HepG2 (cell line): Measurements from ENCODE around the gene MYL6. TPM values are rescaled to one million over a fixed set of nuclear protein-coding genes. Genes with fewer than 3 reads are reported as not detected.

Source experiments
- ATF7 ChIP-seq, 2 experiments: fragments of 450-650 bp in 1 of 2; sonication (generic) in 1 of 2; formaldehyde crosslinking in 1 of 2; IDR thresholded peaks; 2 replicates each; pipeline versions ENCODE4 v1.4.0 to v1.6.1; 2016 to 2020; ENCODE audit warnings: antibody characterized with exemption in 1 of 2, mild to moderate bottlenecking in 1 of 2, missing genetic modification reagents in 1 of 2
- HNF4A ChIP-seq: sonication (generic); formaldehyde crosslinking; IDR thresholded peaks from 2 replicates; pipeline ENCODE4 v1.4.0; 2020; ENCODE audit warnings: missing genetic modification reagents
- U2AF1 ChIP-seq: fragments of 200-400 bp; formaldehyde crosslinking; optimal IDR thresholded peaks from 2 replicates; pipeline ENCODE3; 2017; ENCODE audit warnings: mild to moderate bottlenecking, low read depth, low read length
- ZNF343 ChIP-seq: sonication (generic); formaldehyde crosslinking; IDR thresholded peaks from 2 replicates; pipeline ENCODE4 v1.4.0; 2020; ENCODE audit warnings: mild to moderate bottlenecking, missing genetic modification reagents
- polyA plus RNA-seq, 8 experiments: library from polyadenylated mRNA; depleted of rRNA in 3 of 8; stranded (reverse) in 7 of 8; unstranded in 1 of 8; fragments of >200 nt; fragmentation: Illumina TruSeq in 4 of 8; extraction: Trizol in 4 of 8; gene quantifications; 2 replicates each; pipeline versions ENCODE4 v1.2.1 to v1.2.3, GENCODE V29; 2011 to 2016; ENCODE audit warnings: low read depth in 4 of 8, missing spikeins in 1 of 8, mixed read lengths in 1 of 8; ENCODE audit not compliant: insufficient read depth in 1 of 8
- total RNA-seq, 5 experiments: library from RNA; depleted of rRNA; stranded (reverse); fragments of >200 nt; fragmentation: Illumina TruSeq; extraction: Trizol; gene quantifications; 2 replicates each; pipeline ENCODE4 v1.2.3, GENCODE V29; 2016; ENCODE audit warnings: low read depth in 1 of 5
- TF ChIP-seq, protein P1 (sequence below), 2 experiments: fragments of 450-650 bp in 1 of 2; sonication (generic) in 1 of 2; formaldehyde crosslinking in 1 of 2; IDR thresholded peaks; 2 replicates each; pipeline versions ENCODE4 v1.6.1 to v1.8.0; 2016 to 2022; ENCODE audit warnings: antibody characterized with exemption in 1 of 2, mild to moderate bottlenecking in 1 of 2, missing genetic modification reagents in 1 of 2
- TF ChIP-seq, protein P2 (sequence below): IDR thresholded peaks from 2 replicates; pipeline ENCODE4 v1.4.0; 2020; ENCODE audit warnings: mild to moderate bottlenecking, missing genetic modification reagents
- TF ChIP-seq, protein P3 (sequence below): sonication (generic); formaldehyde crosslinking; IDR thresholded peaks from 2 replicates; pipeline ENCODE4 v1.4.0; 2020; ENCODE audit warnings: mild to moderate bottlenecking, low read depth, missing genetic modification reagents

MYL6 gene
- total and polyA plus RNA-seq, 2 of the 13 experiments (the other 11 are each of a cell fraction or from before 2014, with no cell fraction given) = 1,127 to 1,192 TPM

DNA sequence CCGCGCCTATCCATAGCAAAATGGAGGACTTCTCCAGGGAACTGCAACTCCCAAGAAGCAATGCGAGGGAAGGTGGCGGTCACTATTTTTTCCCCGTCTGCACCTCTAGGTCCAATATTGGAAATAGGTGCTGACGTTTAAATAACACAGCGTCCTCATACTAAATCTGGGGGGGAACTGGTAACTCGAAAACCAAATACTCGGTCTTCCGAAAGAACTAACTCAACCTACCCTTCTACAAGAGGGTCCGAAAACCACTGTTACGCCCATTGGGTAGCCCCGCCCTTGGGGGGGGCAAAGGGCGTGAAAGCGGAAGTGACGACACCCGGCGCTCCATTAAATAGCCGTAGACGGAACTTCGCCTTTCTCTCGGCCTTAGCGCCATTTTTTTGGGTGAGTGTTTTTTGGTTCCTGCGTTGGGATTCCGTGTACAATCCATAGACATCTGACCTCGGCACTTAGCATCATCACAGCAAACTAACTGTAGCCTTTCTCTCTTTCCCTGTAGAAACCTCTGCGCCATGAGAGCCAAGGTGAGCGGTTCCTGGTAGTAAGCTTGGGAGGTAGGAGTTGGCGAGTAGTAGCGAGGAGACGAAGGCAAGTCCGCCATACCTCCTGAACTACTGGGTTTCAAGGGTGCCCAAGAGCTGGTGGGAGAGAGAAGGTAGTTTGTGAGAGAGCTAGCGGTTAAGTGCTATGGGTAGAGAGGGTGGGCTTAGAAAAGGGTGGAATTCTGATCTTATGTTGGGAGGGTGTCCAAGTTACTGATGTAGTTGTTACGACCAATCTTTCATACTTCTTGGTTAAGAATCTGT is 41.7 kb upstream of the MYL6 start, which contains the start of gene RPL41 (continued):
- TF ChIP-seq, protein P1, sequence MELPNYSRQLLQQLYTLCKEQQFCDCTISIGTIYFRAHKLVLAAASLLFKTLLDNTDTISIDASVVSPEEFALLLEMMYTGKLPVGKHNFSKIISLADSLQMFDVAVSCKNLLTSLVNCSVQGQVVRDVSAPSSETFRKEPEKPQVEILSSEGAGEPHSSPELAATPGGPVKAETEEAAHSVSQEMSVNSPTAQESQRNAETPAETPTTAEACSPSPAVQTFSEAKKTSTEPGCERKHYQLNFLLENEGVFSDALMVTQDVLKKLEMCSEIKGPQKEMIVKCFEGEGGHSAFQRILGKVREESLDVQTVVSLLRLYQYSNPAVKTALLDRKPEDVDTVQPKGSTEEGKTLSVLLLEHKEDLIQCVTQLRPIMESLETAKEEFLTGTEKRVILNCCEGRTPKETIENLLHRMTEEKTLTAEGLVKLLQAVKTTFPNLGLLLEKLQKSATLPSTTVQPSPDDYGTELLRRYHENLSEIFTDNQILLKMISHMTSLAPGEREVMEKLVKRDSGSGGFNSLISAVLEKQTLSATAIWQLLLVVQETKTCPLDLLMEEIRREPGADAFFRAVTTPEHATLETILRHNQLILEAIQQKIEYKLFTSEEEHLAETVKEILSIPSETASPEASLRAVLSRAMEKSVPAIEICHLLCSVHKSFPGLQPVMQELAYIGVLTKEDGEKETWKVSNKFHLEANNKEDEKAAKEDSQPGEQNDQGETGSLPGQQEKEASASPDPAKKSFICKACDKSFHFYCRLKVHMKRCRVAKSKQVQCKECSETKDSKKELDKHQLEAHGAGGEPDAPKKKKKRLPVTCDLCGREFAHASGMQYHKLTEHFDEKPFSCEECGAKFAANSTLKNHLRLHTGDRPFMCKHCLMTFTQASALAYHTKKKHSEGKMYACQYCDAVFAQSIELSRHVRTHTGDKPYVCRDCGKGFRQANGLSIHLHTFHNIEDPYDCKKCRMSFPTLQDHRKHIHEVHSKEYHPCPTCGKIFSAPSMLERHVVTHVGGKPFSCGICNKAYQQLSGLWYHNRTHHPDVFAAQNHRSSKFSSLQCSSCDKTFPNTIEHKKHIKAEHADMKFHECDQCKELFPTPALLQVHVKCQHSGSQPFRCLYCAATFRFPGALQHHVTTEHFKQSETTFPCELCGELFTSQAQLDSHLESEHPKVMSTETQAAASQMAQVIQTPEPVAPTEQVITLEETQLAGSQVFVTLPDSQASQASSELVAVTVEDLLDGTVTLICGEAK (IDR thresholded peaks at IDR 0.05) = peak; percentile 25; the same call in 1 of the 2 replicates
- TF ChIP-seq, protein P1 (CRISPR knock-in tag; IDR thresholded peaks at IDR 0.05) = peak; percentile 71
- TF ChIP-seq ATF7 (IDR thresholded peaks at IDR 0.05) = no peak
- peak; percentile 71; the same call in 1 of the 2 replicates for TF ChIP-seq ATF7 (CRISPR knock-in tag; IDR thresholded peaks at IDR 0.05)
- peak; percentile 79; the same call in 1 of the 2 replicates for TF ChIP-seq ZNF343 (CRISPR knock-in tag)
- peak; percentile 57 for TF ChIP-seq HNF4A (CRISPR knock-in tag)
- TF ChIP-seq, protein P2, sequence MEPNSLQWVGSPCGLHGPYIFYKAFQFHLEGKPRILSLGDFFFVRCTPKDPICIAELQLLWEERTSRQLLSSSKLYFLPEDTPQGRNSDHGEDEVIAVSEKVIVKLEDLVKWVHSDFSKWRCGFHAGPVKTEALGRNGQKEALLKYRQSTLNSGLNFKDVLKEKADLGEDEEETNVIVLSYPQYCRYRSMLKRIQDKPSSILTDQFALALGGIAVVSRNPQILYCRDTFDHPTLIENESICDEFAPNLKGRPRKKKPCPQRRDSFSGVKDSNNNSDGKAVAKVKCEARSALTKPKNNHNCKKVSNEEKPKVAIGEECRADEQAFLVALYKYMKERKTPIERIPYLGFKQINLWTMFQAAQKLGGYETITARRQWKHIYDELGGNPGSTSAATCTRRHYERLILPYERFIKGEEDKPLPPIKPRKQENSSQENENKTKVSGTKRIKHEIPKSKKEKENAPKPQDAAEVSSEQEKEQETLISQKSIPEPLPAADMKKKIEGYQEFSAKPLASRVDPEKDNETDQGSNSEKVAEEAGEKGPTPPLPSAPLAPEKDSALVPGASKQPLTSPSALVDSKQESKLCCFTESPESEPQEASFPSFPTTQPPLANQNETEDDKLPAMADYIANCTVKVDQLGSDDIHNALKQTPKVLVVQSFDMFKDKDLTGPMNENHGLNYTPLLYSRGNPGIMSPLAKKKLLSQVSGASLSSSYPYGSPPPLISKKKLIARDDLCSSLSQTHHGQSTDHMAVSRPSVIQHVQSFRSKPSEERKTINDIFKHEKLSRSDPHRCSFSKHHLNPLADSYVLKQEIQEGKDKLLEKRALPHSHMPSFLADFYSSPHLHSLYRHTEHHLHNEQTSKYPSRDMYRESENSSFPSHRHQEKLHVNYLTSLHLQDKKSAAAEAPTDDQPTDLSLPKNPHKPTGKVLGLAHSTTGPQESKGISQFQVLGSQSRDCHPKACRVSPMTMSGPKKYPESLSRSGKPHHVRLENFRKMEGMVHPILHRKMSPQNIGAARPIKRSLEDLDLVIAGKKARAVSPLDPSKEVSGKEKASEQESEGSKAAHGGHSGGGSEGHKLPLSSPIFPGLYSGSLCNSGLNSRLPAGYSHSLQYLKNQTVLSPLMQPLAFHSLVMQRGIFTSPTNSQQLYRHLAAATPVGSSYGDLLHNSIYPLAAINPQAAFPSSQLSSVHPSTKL (CRISPR knock-in tag) = peak; percentile 52; the same call in 1 of the 2 replicates
- TF ChIP-seq, protein P3, sequence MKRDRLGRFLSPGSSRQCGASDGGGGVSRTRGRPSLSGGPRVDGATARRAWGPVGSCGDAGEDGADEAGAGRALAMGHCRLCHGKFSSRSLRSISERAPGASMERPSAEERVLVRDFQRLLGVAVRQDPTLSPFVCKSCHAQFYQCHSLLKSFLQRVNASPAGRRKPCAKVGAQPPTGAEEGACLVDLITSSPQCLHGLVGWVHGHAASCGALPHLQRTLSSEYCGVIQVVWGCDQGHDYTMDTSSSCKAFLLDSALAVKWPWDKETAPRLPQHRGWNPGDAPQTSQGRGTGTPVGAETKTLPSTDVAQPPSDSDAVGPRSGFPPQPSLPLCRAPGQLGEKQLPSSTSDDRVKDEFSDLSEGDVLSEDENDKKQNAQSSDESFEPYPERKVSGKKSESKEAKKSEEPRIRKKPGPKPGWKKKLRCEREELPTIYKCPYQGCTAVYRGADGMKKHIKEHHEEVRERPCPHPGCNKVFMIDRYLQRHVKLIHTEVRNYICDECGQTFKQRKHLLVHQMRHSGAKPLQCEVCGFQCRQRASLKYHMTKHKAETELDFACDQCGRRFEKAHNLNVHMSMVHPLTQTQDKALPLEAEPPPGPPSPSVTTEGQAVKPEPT = peak; percentile 62; the same call in 1 of the 2 replicates
- no peak for TF ChIP-seq U2AF1
